Measurements from ENCODE around the gene SQSTM1. TPM values are rescaled to one million over a fixed set of nuclear protein-coding genes. Genes with fewer than 3 reads are reported as not detected.
A peak's percentile ranks its signal among the peaks of the same experiment; 100 is the strongest.

The SQSTM1 gene
- total and polyA plus RNA-seq, 9 of the 15 experiments (the other 6 are each of a cell fraction or from before 2014, with no cell fraction given), result 5.6 to 148 (median 64.0) TPM

GRCh38 chr5:179837076-179838011 is 16.6 kb downstream of the SQSTM1 start (continued):
- TF ChIP-seq, protein P1, sequence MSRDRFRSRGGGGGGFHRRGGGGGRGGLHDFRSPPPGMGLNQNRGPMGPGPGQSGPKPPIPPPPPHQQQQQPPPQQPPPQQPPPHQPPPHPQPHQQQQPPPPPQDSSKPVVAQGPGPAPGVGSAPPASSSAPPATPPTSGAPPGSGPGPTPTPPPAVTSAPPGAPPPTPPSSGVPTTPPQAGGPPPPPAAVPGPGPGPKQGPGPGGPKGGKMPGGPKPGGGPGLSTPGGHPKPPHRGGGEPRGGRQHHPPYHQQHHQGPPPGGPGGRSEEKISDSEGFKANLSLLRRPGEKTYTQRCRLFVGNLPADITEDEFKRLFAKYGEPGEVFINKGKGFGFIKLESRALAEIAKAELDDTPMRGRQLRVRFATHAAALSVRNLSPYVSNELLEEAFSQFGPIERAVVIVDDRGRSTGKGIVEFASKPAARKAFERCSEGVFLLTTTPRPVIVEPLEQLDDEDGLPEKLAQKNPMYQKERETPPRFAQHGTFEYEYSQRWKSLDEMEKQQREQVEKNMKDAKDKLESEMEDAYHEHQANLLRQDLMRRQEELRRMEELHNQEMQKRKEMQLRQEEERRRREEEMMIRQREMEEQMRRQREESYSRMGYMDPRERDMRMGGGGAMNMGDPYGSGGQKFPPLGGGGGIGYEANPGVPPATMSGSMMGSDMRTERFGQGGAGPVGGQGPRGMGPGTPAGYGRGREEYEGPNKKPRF (IDR thresholded peaks at IDR 0.05; ENCODE audit: low read depth, low read length), result no peak
- TF ChIP-seq ZNF212 (CRISPR knock-in tag; IDR thresholded peaks at IDR 0.05) (no peak), CXXC5 (CRISPR knock-in tag; IDR thresholded peaks at IDR 0.05) (no peak), ZNF589 (CRISPR knock-in tag; IDR thresholded peaks at IDR 0.05; ENCODE audit: low read depth) (no peak), SRSF1 (IDR thresholded peaks at IDR 0.05; ENCODE audit: low read depth, low read length) (no peak), EHMT2 (IDR thresholded peaks at IDR 0.05) (no peak), KLF6 (CRISPR knock-in tag; IDR thresholded peaks at IDR 0.05; ENCODE audit: borderline replicate concordance) (no peak), NR2F6 (CRISPR knock-in tag; IDR thresholded peaks at IDR 0.05) (0 out of 2 replicates have a peak, but pooled peaks have one; percentile 45), MXD1 (CRISPR knock-in tag; IDR thresholded peaks at IDR 0.05; ENCODE audit: borderline replicate concordance, poor library complexity, severe bottlenecking) (no peak), TCFL5 (CRISPR knock-in tag; conservative IDR thresholded peaks at IDR 0.05) (no peak), EP400 (IDR thresholded peaks at IDR 0.05) (no peak), ZNF77 (CRISPR knock-in tag; IDR thresholded peaks at IDR 0.05) (no peak), CREM (IDR thresholded peaks at IDR 0.05; ENCODE audit: low read depth) (no peak), ZNF407 (IDR thresholded peaks at IDR 0.05; ENCODE audit: low read depth) (no peak)
- TF ChIP-seq, protein P2, sequence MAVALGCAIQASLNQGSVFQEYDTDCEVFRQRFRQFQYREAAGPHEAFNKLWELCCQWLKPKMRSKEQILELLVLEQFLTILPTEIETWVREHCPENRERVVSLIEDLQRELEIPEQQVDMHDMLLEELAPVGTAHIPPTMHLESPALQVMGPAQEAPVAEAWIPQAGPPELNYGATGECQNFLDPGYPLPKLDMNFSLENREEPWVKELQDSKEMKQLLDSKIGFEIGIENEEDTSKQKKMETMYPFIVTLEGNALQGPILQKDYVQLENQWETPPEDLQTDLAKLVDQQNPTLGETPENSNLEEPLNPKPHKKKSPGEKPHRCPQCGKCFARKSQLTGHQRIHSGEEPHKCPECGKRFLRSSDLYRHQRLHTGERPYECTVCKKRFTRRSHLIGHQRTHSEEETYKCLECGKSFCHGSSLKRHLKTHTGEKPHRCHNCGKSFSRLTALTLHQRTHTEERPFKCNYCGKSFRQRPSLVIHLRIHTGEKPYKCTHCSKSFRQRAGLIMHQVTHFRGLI (CRISPR knock-in tag; IDR thresholded peaks at IDR 0.05), result no peak

Measured in K562 (cell line).